K562 (cell line): ENCODE data around the gene EBF4. TPM values are rescaled to one million over a fixed set of nuclear protein-coding genes. Genes with fewer than 3 reads are reported as not detected.

ENCODE experiments used
- CBFA2T3 ChIP-seq: fragments of 450-650 bp; IDR thresholded peaks from 2 replicates; pipeline ENCODE4 v1.6.1; 2017
- CUX1 ChIP-seq: fragments of 200-800 bp; sonication (Bioruptor generic); IDR thresholded peaks from 2 replicates; pipeline ENCODE4 v1.6.1; 2016; ENCODE audit warnings: missing genetic modification characterization, missing compliant biosample characterization
- E2F3 ChIP-seq: fragments of 250-450 bp; sonication (Bioruptor Pico); IDR thresholded peaks from 2 replicates; pipeline ENCODE4 v1.4.0; 2020; ENCODE audit warnings: mild to moderate bottlenecking
- IRF2 ChIP-seq: sonication (generic); formaldehyde crosslinking; IDR thresholded peaks from 2 replicates; pipeline ENCODE4 v1.8.1; 2022; ENCODE audit warnings: mild to moderate bottlenecking, missing genetic modification reagents
- MCM2 ChIP-seq: fragments of 450-650 bp; IDR thresholded peaks from 2 replicates; pipeline ENCODE4 v1.6.1; 2017; ENCODE audit warnings: low read depth, mild to moderate bottlenecking
- MED1 ChIP-seq: sonication (generic); formaldehyde crosslinking; IDR thresholded peaks from 2 replicates; pipeline ENCODE4 v1.8.1; 2023; ENCODE audit warnings: missing genetic modification reagents, borderline replicate concordance
- NFATC3 ChIP-seq: fragments of 450-650 bp; IDR thresholded peaks from 2 replicates; pipeline ENCODE4 v1.6.1; 2017; ENCODE audit warnings: mild to moderate bottlenecking
- RBFOX2 ChIP-seq: fragments of 200-400 bp; formaldehyde crosslinking; IDR thresholded peaks from 2 replicates; pipeline ENCODE4 v1.6.1; 2017; ENCODE audit warnings: low read depth, mild to moderate bottlenecking, low read length, moderate library complexity
- SPI1 ChIP-seq: IDR thresholded peaks from 2 replicates; pipeline ENCODE4 v1.6.1; 2011; ENCODE audit warnings: low read depth, low read length, control low read depth, borderline replicate concordance
- USF2 ChIP-seq: sonication (generic); formaldehyde crosslinking; IDR thresholded peaks from 2 replicates; pipeline ENCODE4 v1.5.0; 2020; ENCODE audit warnings: missing genetic modification reagents
- ZBTB33 ChIP-seq: sonication (generic); formaldehyde crosslinking; IDR thresholded peaks from 2 replicates; pipeline ENCODE4 v1.8.1; 2023; ENCODE audit warnings: mild to moderate bottlenecking, missing genetic modification reagents
- ZHX1 ChIP-seq: fragments of 150-350 bp; conservative IDR thresholded peaks from 2 replicates; pipeline ENCODE4 v1.6.1; 2014; ENCODE audit warnings: low read length
- ZKSCAN3 ChIP-seq: fragments of 250-450 bp; sonication (Bioruptor Pico); IDR thresholded peaks from 2 replicates; pipeline ENCODE4 v1.4.0; 2020
- ZNF354B ChIP-seq: fragments of 250-450 bp; sonication (Bioruptor Pico); IDR thresholded peaks from 2 replicates; pipeline ENCODE4 v1.4.0; 2020
- ZNF395 ChIP-seq: fragments of 200-800 bp; sonication (Bioruptor generic); IDR thresholded peaks from 2 replicates; pipeline ENCODE4 v1.6.1; 2017; ENCODE audit warnings: missing genetic modification characterization, missing compliant biosample characterization
- polyA plus RNA-seq, 8 experiments: library from polyadenylated mRNA; depleted of rRNA in 4 of 8; stranded (reverse) in 5 of 8; unstranded in 3 of 8; fragments of >200 nt; fragmentation: Nextera tagmentation in 2 of 8; fragmentation: Illumina TruSeq in 1 of 8; extraction: Ambion mirVana in 2 of 8; extraction: Trizol in 1 of 8; gene quantifications; 2 replicates each; pipeline versions ENCODE4 v1.2.1 to v1.2.3, GENCODE V29; 2011 to 2014; ENCODE audit warnings: inconsistent platforms in 1 of 8, missing spikeins in 1 of 8
- total RNA-seq, 7 experiments: library from RNA; depleted of rRNA in 6 of 7; stranded (reverse); fragments of >200 nt in 6 of 7; fragmentation: Illumina TruSeq in 2 of 7; extraction: Trizol in 2 of 7; gene quantifications; 2 replicates each; pipeline versions ENCODE4 v1.2.1 to v1.2.3, GENCODE V29; 2011 to 2021; ENCODE audit warnings: low replicate concordance in 1 of 7

Gene EBF4
- total and polyA plus RNA-seq, 9 of the 15 experiments (the other 6 are each of a cell fraction or from before 2014, with no cell fraction given): 0.09 TPM; not detected in 8

GRCh38 chr20:2651772-2652723 lies 40.5 kb upstream of the EBF4 start, which contains the start of gene NOP56 (continued):
- TF ChIP-seq ZBTB33 (CRISPR knock-in tag) (no peak), SPI1 (no peak), CUX1 (CRISPR knock-in tag) (no peak), RBFOX2 (peak; percentile 99), MCM2 (no peak), IRF2 (CRISPR knock-in tag) (no peak), ZNF354B (CRISPR knock-in tag) (no peak), MED1 (no peak), ZNF395 (no peak; the same call in 1 of the 2 replicates), ZHX1 (no peak), USF2 (CRISPR knock-in tag) (peak; percentile 71), CBFA2T3 (no peak), NFATC3 (no peak), ZKSCAN3 (CRISPR knock-in tag) (no peak), E2F3 (CRISPR knock-in tag) (0 out of 2 replicates have a peak, but pooled peaks have one; percentile 11)
